Suprapubic skin (tissue), 4 donors: ENCODE data around the gene CARS2. TPM values are rescaled to one million over a fixed set of nuclear protein-coding genes. Genes with fewer than 3 reads are reported as not detected.

ENCODE experiments used
- DNase-seq, 2 donors: peaks; one replicate each; pipeline ENCODE4 v3.0.0-alpha.2; 2019; ENCODE audit warnings: low spot score in 2 of 2
- H3K27ac ChIP-seq: fragments of 200-600 bp; sonication (generic); one replicate; pipeline ENCODE4 v1.5.1; 2019
- H3K27me3 ChIP-seq: fragments of 200-600 bp; sonication (generic); one replicate; pipeline ENCODE4 v1.5.1; 2019
- H3K36me3 ChIP-seq: fragments of 200-600 bp; sonication (generic); one replicate; pipeline ENCODE4 v1.5.1; 2019
- H3K4me1 ChIP-seq: fragments of 200-600 bp; sonication (generic); one replicate; pipeline ENCODE4 v1.5.1; 2019
- H3K4me3 ChIP-seq: fragments of 200-600 bp; sonication (generic); one replicate; pipeline ENCODE4 v1.5.1; 2019; ENCODE audit warnings: mild to moderate bottlenecking
- H3K9me3 ChIP-seq: fragments of 200-600 bp; sonication (generic); one replicate; pipeline ENCODE4 v1.5.1; 2019
- CTCF ChIP-seq, 2 donors: fragments of 200-600 bp in 1 of 2; fragments of 450-650 bp in 1 of 2; sonication (generic) in 1 of 2; IDR thresholded peaks; one replicate each; pipeline ENCODE4 v1.5.1; 2016 to 2019; ENCODE audit warnings: antibody characterized with exemption in 2 of 2, mild to moderate bottlenecking in 1 of 2, moderate library complexity in 1 of 2
- EP300 ChIP-seq: sonication (generic); formaldehyde crosslinking; IDR thresholded peaks from one replicate; pipeline ENCODE4 v1.6.1; 2017; ENCODE audit warnings: antibody characterized with exemption
- POLR2A ChIP-seq, 2 donors: fragments of 450-650 bp; IDR thresholded peaks; one replicate each; pipeline ENCODE4 v1.6.1; 2017; ENCODE audit warnings: antibody characterized with exemption in 2 of 2, mild to moderate bottlenecking in 2 of 2, moderate library complexity in 2 of 2
- POLR2AphosphoS5 ChIP-seq, 3 donors: sonication (generic); formaldehyde crosslinking; IDR thresholded peaks; one replicate each; pipeline ENCODE4 v1.6.1; 2017; ENCODE audit warnings: antibody characterized with exemption in 3 of 3
- WGBS: methylation state at CpG from one replicate; pipeline ENCODE4 v1.1.5; 2018; 5-methylcytosine and 5-hydroxymethylcytosine counted together
- total RNA-seq, 4 donors: library from RNA; depleted of rRNA; stranded (reverse); fragments of >200 nt; gene quantifications; one replicate each; pipeline ENCODE4 v1.1.0, GENCODE V29; 2016

CARS2 gene
- total RNA-seq, 4 donors from 2014 or later = 35.1 to 130 (median 80.9) TPM

- Histone ChIP-seq H3K4me1 (no peaks in the 10 kb centered on the region), H3K36me3 (peaks cover 68% of the 10 kb centered on the region), H3K4me3 (no peak overlapping the region), H3K9me3 (no peaks in the 10 kb centered on the region), H3K27me3 (no peaks in the 10 kb centered on the region), H3K27ac (no peak overlapping the region)
- TF ChIP-seq EP300 (no peak), CTCF (IDR thresholded peaks at IDR 0.05) (no peak), POLR2A (IDR thresholded peaks at IDR 0.05) (no peak), POLR2AphosphoS5 (IDR thresholded peaks at IDR 0.05) (no peak)
- DNase-seq = no peak
- 79% methylated on average over 8 of the region's 8 CpGs for WGBS
Observed at GRCh38 chr13:110690516-110690915, 15.4 kb downstream of the CARS2 start.

- 95% methylated on average over 12 of the region's 12 CpGs for WGBS
- peaks cover 70% of the 10 kb centered on the region for H3K36me3 ChIP-seq
- no peak for TF ChIP-seq POLR2A (IDR thresholded peaks at IDR 0.05)
- no peak for TF ChIP-seq CTCF (IDR thresholded peaks at IDR 0.05)
- no peak for TF ChIP-seq POLR2AphosphoS5 (IDR thresholded peaks at IDR 0.05)
- TF ChIP-seq EP300 = no peak
Observed at GRCh38 chr13:110689711-110690110, 16.2 kb downstream of the CARS2 start.

GRCh38 chr13:110689041-110689440 lies 16.9 kb downstream of the CARS2 start:
- Histone ChIP-seq H3K27me3 (no peaks in the 10 kb centered on the region), H3K27ac (no peak overlapping the region), H3K36me3 (peaks cover 70% of the 10 kb centered on the region), H3K4me1 (no peaks in the 10 kb centered on the region), H3K4me3 (no peak overlapping the region), H3K9me3 (no peaks in the 10 kb centered on the region)
- no peak for TF ChIP-seq POLR2A (IDR thresholded peaks at IDR 0.05)
- TF ChIP-seq EP300 = no peak
- TF ChIP-seq CTCF (IDR thresholded peaks at IDR 0.05) = no peak
- TF ChIP-seq POLR2AphosphoS5 (IDR thresholded peaks at IDR 0.05) = no peak
- WGBS = 77% methylated on average over 9 of the region's 9 CpGs
- peak in 1 of 2 donors; percentile 24 for DNase-seq

More at GRCh38 chr13:110689711-110690110, 16.2 kb downstream of the CARS2 start:
- no peak overlapping the region for H3K4me3 ChIP-seq
- H3K27me3 ChIP-seq = no peaks in the 10 kb centered on the region
- no peak overlapping the region for H3K27ac ChIP-seq
- no peaks in the 10 kb centered on the region for H3K4me1 ChIP-seq
- no peaks in the 10 kb centered on the region for H3K9me3 ChIP-seq
- DNase-seq = peak in 1 of 2 donors; percentile 30

- H3K27ac ChIP-seq = no peak overlapping the region
- TF ChIP-seq POLR2A (IDR thresholded peaks at IDR 0.05) (no peak), CTCF (IDR thresholded peaks at IDR 0.05) (no peak), EP300 (no peak), POLR2AphosphoS5 (IDR thresholded peaks at IDR 0.05) (no peak)
- H3K9me3 ChIP-seq = no peaks in the 10 kb centered on the region
- WGBS = 93% methylated on average over 16 of the region's 16 CpGs
- H3K4me1 ChIP-seq = no peaks in the 10 kb centered on the region
- no peaks in the 10 kb centered on the region for H3K27me3 ChIP-seq
- peaks cover 72% of the 10 kb centered on the region for H3K36me3 ChIP-seq
- peak in 1 of 2 donors; percentile 2 for DNase-seq
- no peak overlapping the region for H3K4me3 ChIP-seq
Observed at GRCh38 chr13:110687736-110688135, 18.2 kb downstream of the CARS2 start.

GRCh38 chr13:110685305-110686020 lies 20.5 kb downstream of the CARS2 start:
- TF ChIP-seq EP300 = no peak
- TF ChIP-seq CTCF (IDR thresholded peaks at IDR 0.05) = no peak
- TF ChIP-seq POLR2A (IDR thresholded peaks at IDR 0.05) = no peak
- TF ChIP-seq POLR2AphosphoS5 (IDR thresholded peaks at IDR 0.05) = no peak
- Histone ChIP-seq H3K36me3 (peaks cover 81% of the 10 kb centered on the region), H3K27me3 (no peaks in the 10 kb centered on the region), H3K4me3 (no peak overlapping the region), H3K9me3 (no peaks in the 10 kb centered on the region), H3K4me1 (no peaks in the 10 kb centered on the region), H3K27ac (no peak overlapping the region)
- DNase-seq = no peak
- 85% methylated on average over 11 of the region's 11 CpGs for WGBS
